Measurements from ENCODE around the gene MAD1L1. TPM values are rescaled to one million over a fixed set of nuclear protein-coding genes. Genes with fewer than 3 reads are reported as not detected.

MAD1L1 gene
- total and polyA plus RNA-seq, 11 donors: 11.1 to 29.7 (median 20.9) TPM

GRCh38 chr7:1964211-1964912, 268.4 kb downstream of the MAD1L1 start:
- peaks cover 0 to 9% (median 0%) of the 10 kb centered on the region in 12 donors for H3K4me1 ChIP-seq
- 93 to 96% (median 95%) methylated on average over 25 of the region's 25 CpGs for WGBS, 4 donors
- peaks cover 0 to 3% (median 0%) of the 10 kb centered on the region in 12 donors for H3K9me3 ChIP-seq
- H3K27ac ChIP-seq: no peak overlapping the region
- H3K36me3 ChIP-seq: no peaks in the 10 kb centered on the region
- H3K27me3 ChIP-seq: no peaks in the 10 kb centered on the region
- intact Hi-C loops (cut with DNase I): loop anchor here in 1 of 10 donors (10.0 kb wide), 1 partner anchor 370 kb away; no protein-coding TSS in a partner anchor
- ATAC-seq: no peak
- peak in 2 of 5 donors; percentile 14 for DNase-seq
- TF ChIP-seq, protein P1, sequence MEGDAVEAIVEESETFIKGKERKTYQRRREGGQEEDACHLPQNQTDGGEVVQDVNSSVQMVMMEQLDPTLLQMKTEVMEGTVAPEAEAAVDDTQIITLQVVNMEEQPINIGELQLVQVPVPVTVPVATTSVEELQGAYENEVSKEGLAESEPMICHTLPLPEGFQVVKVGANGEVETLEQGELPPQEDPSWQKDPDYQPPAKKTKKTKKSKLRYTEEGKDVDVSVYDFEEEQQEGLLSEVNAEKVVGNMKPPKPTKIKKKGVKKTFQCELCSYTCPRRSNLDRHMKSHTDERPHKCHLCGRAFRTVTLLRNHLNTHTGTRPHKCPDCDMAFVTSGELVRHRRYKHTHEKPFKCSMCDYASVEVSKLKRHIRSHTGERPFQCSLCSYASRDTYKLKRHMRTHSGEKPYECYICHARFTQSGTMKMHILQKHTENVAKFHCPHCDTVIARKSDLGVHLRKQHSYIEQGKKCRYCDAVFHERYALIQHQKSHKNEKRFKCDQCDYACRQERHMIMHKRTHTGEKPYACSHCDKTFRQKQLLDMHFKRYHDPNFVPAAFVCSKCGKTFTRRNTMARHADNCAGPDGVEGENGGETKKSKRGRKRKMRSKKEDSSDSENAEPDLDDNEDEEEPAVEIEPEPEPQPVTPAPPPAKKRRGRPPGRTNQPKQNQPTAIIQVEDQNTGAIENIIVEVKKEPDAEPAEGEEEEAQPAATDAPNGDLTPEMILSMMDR (IDR thresholded peaks at IDR 0.05): no peak
- no peak for TF ChIP-seq POLR2A (IDR thresholded peaks at IDR 0.05)
- no peak overlapping the region for H3K4me3 ChIP-seq

DNA sequence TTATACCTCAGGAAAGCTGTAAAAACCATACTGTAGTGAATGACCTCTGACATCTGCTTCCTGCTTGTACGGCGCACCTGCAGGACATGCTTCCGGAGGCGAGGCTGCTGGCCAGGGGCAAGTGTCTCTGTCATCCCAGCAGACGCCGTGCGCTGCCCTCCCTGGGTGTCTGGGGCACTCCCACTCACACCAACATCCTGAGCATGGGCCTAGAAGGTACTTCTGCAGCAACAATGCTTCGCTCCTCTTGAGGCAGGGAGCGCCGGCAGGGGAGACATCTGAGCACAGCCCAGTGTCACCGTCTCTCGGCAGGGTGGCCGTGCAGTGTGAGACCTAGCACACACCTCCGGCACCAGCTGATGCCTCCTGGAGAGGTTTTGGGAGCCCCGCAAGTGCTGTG, 269.2 kb downstream of the MAD1L1 start:
- TF ChIP-seq POLR2A (IDR thresholded peaks at IDR 0.05): no peak
- TF ChIP-seq, protein P1 (IDR thresholded peaks at IDR 0.05): no peak
- ATAC-seq (no peak), DNase-seq (peak in 2 of 5 donors; percentile 10 to 56)
- peaks cover 0 to 3% (median 0%) of the 10 kb centered on the region in 12 donors for H3K9me3 ChIP-seq
- H3K27me3 ChIP-seq: no peaks in the 10 kb centered on the region
- 80 to 84% (median 80%) methylated on average over 15 of the region's 15 CpGs for WGBS, 4 donors
- no peak overlapping the region for H3K4me3 ChIP-seq
- no peaks in the 10 kb centered on the region for H3K36me3 ChIP-seq
- intact Hi-C loops (cut with DNase I): loop anchor here in 1 of 10 donors (10.0 kb wide), 1 partner anchor 371 kb away; no protein-coding TSS in a partner anchor
- no peak overlapping the region for H3K27ac ChIP-seq
- peaks cover 0 to 9% (median 0%) of the 10 kb centered on the region in 12 donors for H3K4me1 ChIP-seq

DNA sequence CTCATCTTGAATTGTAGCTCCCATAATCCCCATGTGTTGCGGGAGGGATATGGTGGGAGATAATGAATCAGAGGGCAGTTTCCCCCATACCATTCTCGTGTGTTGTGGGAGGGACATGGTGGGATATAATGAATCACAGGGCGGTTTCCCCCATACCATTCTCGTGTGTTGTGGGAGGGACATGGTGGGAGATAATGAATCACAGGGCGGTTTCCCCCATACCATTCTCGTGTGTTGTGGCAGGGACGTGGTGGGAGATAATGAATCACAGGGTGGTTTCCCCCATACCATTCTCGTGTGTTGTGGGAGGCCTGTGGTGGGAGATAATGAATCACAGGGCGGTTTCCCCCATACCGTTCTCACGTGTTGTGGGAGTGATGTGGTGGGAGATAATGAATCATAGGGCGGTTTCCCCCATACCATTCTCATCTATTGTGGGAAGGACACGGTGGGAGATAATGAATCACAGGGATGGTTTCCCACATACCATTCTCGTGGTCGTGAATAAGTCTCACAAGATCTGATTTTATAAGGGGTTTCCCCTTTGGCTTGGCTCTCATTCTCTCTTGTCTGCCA, 271.0 kb downstream of the MAD1L1 start:
- intact Hi-C loops (cut with DNase I): loop anchor here in 1 of 10 donors (10.0 kb wide), 1 partner anchor 373 kb away; no protein-coding TSS in a partner anchor
- DNase-seq: peak in 1 of 5 donors; percentile 7
- Histone ChIP-seq H3K27ac (no peak overlapping the region), H3K9me3 (peaks cover 0 to 3% (median 0%) of the 10 kb centered on the region in 12 donors), H3K36me3 (peaks cover 0 to 6% (median 0%) of the 10 kb centered on the region in 9 donors), H3K27me3 (no peaks in the 10 kb centered on the region), H3K4me3 (no peak overlapping the region), H3K4me1 (peaks cover 0 to 9% (median 0%) of the 10 kb centered on the region in 12 donors)
- TF ChIP-seq, protein P1 (IDR thresholded peaks at IDR 0.05): no peak
- no peak for TF ChIP-seq POLR2A (IDR thresholded peaks at IDR 0.05)
- 88 to 94% (median 91%) methylated on average over 15 of the region's 15 CpGs for WGBS, 4 donors
- ATAC-seq: no peak

- peaks cover 0 to 3% (median 0%) of the 10 kb centered on the region in 12 donors for H3K9me3 ChIP-seq
- DNase-seq (peak in 1 of 5 donors; percentile 6), ATAC-seq (no peak)
- intact Hi-C loops (cut with DNase I): no loop called here
- no peak for TF ChIP-seq POLR2A (IDR thresholded peaks at IDR 0.05)
- TF ChIP-seq, protein P1 (IDR thresholded peaks at IDR 0.05): no peak
- H3K4me3 ChIP-seq: no peak overlapping the region
- H3K27ac ChIP-seq: no peak overlapping the region
- no peaks in the 10 kb centered on the region for H3K27me3 ChIP-seq
- no peaks in the 10 kb centered on the region for H3K4me1 ChIP-seq
- 95 to 97% (median 96%) methylated on average over 13 of the region's 13 CpGs for WGBS, 4 donors
- H3K36me3 ChIP-seq: peaks cover 0 to 9% (median 0%) of the 10 kb centered on the region in 9 donors
Measured at GRCh38 chr7:1959305-1959704, 273.4 kb downstream of the MAD1L1 start.
